Trophoblast cell (in vitro differentiated cells and primary cell): ENCODE results near the gene CAPZA2. TPM values are rescaled to one million over a fixed set of nuclear protein-coding genes. Genes with fewer than 3 reads are reported as not detected.
"Not testable (repeated sequence)": the region's sequence is repeated elsewhere in the genome, so short reads cannot be mapped to it uniquely, and the experiment has no call there.

Source experiments
- DNase-seq, 2 donors: peaks; one replicate each; pipeline ENCODE4 v3.0.0-alpha.2; 2016
- H2AFZ ChIP-seq: 2 replicates; pipeline ENCODE4 v1.6.1; 2013; ENCODE audit warnings: low read length, moderate library complexity, mild to moderate bottlenecking; ENCODE audit not compliant: insufficient read depth, poor library complexity
- H2AK5ac ChIP-seq: 2 replicates; pipeline ENCODE4 v1.6.1; 2013; ENCODE audit warnings: mild to moderate bottlenecking, low read length
- H2BK120ac ChIP-seq: 2 replicates; pipeline ENCODE4 v1.6.1; 2013; ENCODE audit warnings: low read length, mild to moderate bottlenecking, moderate library complexity; ENCODE audit not compliant: insufficient read depth, poor library complexity
- H2BK12ac ChIP-seq: 2 replicates; pipeline ENCODE4 v1.6.1; 2013; ENCODE audit warnings: mild to moderate bottlenecking, low read length, moderate library complexity
- H2BK5ac ChIP-seq: 2 replicates; pipeline ENCODE4 v1.6.1; 2013; ENCODE audit warnings: low read length, low read depth, moderate library complexity, mild to moderate bottlenecking; ENCODE audit not compliant: poor library complexity
- H3K14ac ChIP-seq: 2 replicates; pipeline ENCODE4 v1.6.1; 2013; ENCODE audit warnings: mild to moderate bottlenecking, low read length
- H3K18ac ChIP-seq: 2 replicates; pipeline ENCODE4 v1.6.1; 2013; ENCODE audit warnings: mild to moderate bottlenecking, low read length
- H3K23ac ChIP-seq: 2 replicates; pipeline ENCODE4 v1.6.1; 2013; ENCODE audit warnings: low read length
- H3K27ac ChIP-seq: 2 replicates; pipeline ENCODE4 v1.5.1; 2013; ENCODE audit warnings: low read depth, mild to moderate bottlenecking, inconsistent platforms, low read length, moderate library complexity
- H3K27me3 ChIP-seq: 2 replicates; pipeline ENCODE4 v1.6.1; 2013; ENCODE audit warnings: inconsistent platforms, mild to moderate bottlenecking, low read length, moderate library complexity; ENCODE audit not compliant: insufficient read depth
- H3K36me3 ChIP-seq, 2 experiments: 1 replicate in 1 of 2; 2 replicates in 1 of 2; pipeline ENCODE4 v1.6.1; 2013; ENCODE audit warnings: low read length in 2 of 2, mild to moderate bottlenecking in 2 of 2, moderate library complexity in 1 of 2; ENCODE audit not compliant: insufficient read depth in 2 of 2, control insufficient read depth in 1 of 2
- H3K4ac ChIP-seq: 2 replicates; pipeline ENCODE4 v1.6.1; 2013; ENCODE audit warnings: low read depth, mild to moderate bottlenecking, low read length, moderate library complexity
- H3K4me1 ChIP-seq, 2 experiments: 1 replicate in 1 of 2; 2 replicates in 1 of 2; pipeline ENCODE4 v1.6.1; 2013; ENCODE audit warnings: low read length in 2 of 2, mild to moderate bottlenecking in 2 of 2, moderate library complexity in 1 of 2; ENCODE audit not compliant: insufficient read depth in 2 of 2, control insufficient read depth in 1 of 2
- H3K4me2 ChIP-seq: 2 replicates; pipeline ENCODE4 v1.6.1; 2013; ENCODE audit warnings: inconsistent platforms, mild to moderate bottlenecking, low read length, moderate library complexity
- H3K4me3 ChIP-seq: 2 replicates; pipeline ENCODE4 v1.5.1; 2013; ENCODE audit warnings: mild to moderate bottlenecking, low read depth, low read length, inconsistent platforms
- H3K79me1 ChIP-seq: one replicate; pipeline ENCODE4 v1.6.1; 2013; ENCODE audit warnings: low read length
- H3K79me2 ChIP-seq: 2 replicates; pipeline ENCODE4 v1.6.1; 2013; ENCODE audit warnings: low read length, mild to moderate bottlenecking; ENCODE audit not compliant: control insufficient read depth, insufficient read depth, poor library complexity
- H3K9ac ChIP-seq: 2 replicates; pipeline ENCODE4 v1.6.1; 2013; ENCODE audit warnings: mild to moderate bottlenecking, low read length
- H3K9me3 ChIP-seq: 2 replicates; pipeline ENCODE4 v1.6.1; 2013; ENCODE audit warnings: low read depth, mild to moderate bottlenecking, control low read depth, inconsistent platforms, low read length; ENCODE audit not compliant: insufficient read depth
- H4K12ac ChIP-seq: 2 replicates; pipeline ENCODE4 v1.6.1; 2013; ENCODE audit warnings: low read depth, mild to moderate bottlenecking, low read length, moderate library complexity
- H4K8ac ChIP-seq: 2 replicates; pipeline ENCODE4 v1.6.1; 2013; ENCODE audit warnings: low read depth, mild to moderate bottlenecking, low read length, moderate library complexity
- H4K91ac ChIP-seq: one replicate; pipeline ENCODE4 v1.6.1; 2013; ENCODE audit warnings: low read depth, mild to moderate bottlenecking, low read length, moderate library complexity
- WGBS: extraction: QIAGEN DNeasy Blood & Tissue Kit; methylation state at CpG from one replicate; pipeline ENCODE4 v1.1.7; 2013; ENCODE audit warnings: missing lambda C conversion rate; ENCODE audit not compliant: insufficient read length, insufficient coverage; ENCODE audit errors: extremely low coverage; 5-methylcytosine and 5-hydroxymethylcytosine counted together
- polyA plus RNA-seq: library from polyadenylated mRNA; stranded (reverse); fragments of 200-250 nt; gene quantifications from 2 replicates; pipeline ENCODE4 v1.2.3, GENCODE V29; 2013

CAPZA2 gene
- 39.8 and 40.0 TPM in 2 replicates for polyA plus RNA-seq

- no peaks in the 10 kb centered on the region for H3K9me3 ChIP-seq
- WGBS = no CpG with 5 or more reads among the region's 80 CpGs
- peak within 1 kb of the TSS; percentile 81 for H2AFZ ChIP-seq
- H4K8ac ChIP-seq = peak within 1 kb of the TSS; percentile 94
- H3K27me3 ChIP-seq = no peaks in the 10 kb centered on the region
- no peak within 1 kb of the TSS for H2BK12ac ChIP-seq
- H3K18ac ChIP-seq = peak within 1 kb of the TSS; percentile 94
- H3K79me1 ChIP-seq = peaks cover 3% of the 10 kb centered on the region
- peak within 1 kb of the TSS; percentile 71 for H2BK5ac ChIP-seq
- H3K27ac ChIP-seq = peak within 1 kb of the TSS; percentile 79
- H4K12ac ChIP-seq = peak within 1 kb of the TSS; percentile 96
- H3K4ac ChIP-seq = peak within 1 kb of the TSS; percentile 73
- H3K4me2 ChIP-seq = peak within 1 kb of the TSS; percentile 98
- peak within 1 kb of the TSS; percentile 90 for H3K4me3 ChIP-seq
- peak; percentile 91 to 97 for DNase-seq
- H3K23ac ChIP-seq = no peak within 1 kb of the TSS
- H4K91ac ChIP-seq = peak within 1 kb of the TSS; percentile 91
- H2AK5ac ChIP-seq = peak within 1 kb of the TSS; percentile 62
- peak within 1 kb of the TSS; percentile 74 for H2BK120ac ChIP-seq
- H3K14ac ChIP-seq = peak within 1 kb of the TSS; percentile 89
- no peaks in the 10 kb centered on the region for H3K4me1 ChIP-seq
- H3K36me3 ChIP-seq = peaks cover 0 to 2% of the 10 kb centered on the region in 2 experiments
- H3K79me2 ChIP-seq = peaks cover 5% of the 10 kb centered on the region
- H3K9ac ChIP-seq = peak within 1 kb of the TSS; percentile 95
Observed at GRCh38 chr7:116862234-116862950, at the start of gene CAPZA2. TSS of gene CAPZA2 (plus strand) at chr7:116862587. CDS start at chr7:116862612, 25 bp downstream.

- Histone ChIP-seq H2BK12ac (no peak overlapping the region), H3K18ac (no peak overlapping the region), H3K9ac (no peak overlapping the region), H3K4me3 (no peak overlapping the region), H4K91ac (no peak overlapping the region), H3K79me2 (no peaks in the 10 kb centered on the region), H3K9me3 (no peaks in the 10 kb centered on the region), H3K23ac (no peak overlapping the region), H2AK5ac (no peak overlapping the region), H3K36me3 (no peaks in the 10 kb centered on the region), H2BK120ac (no peak overlapping the region), H3K4ac (no peak overlapping the region), H2BK5ac (no peak overlapping the region), H4K12ac (no peak overlapping the region), H3K27me3 (no peaks in the 10 kb centered on the region), H2AFZ (no peak overlapping the region), H3K4me2 (no peak overlapping the region), H4K8ac (no peak overlapping the region), H3K79me1 (no peaks in the 10 kb centered on the region), H3K4me1 (no peaks in the 10 kb centered on the region), H3K27ac (no peak overlapping the region), H3K14ac (no peak overlapping the region)
- no CpG with 5 or more reads among the region's 2 CpGs for WGBS
- no peak for DNase-seq
Observed at GRCh38 chr7:116812860-116813259, 49.5 kb upstream of the CAPZA2 start.

GRCh38 chr7:116813371-116813770, 49.0 kb upstream of the CAPZA2 start:
- H3K79me2 ChIP-seq, H3K9ac ChIP-seq, H3K4me3 ChIP-seq, H3K79me1 ChIP-seq, H3K14ac ChIP-seq, H3K27me3 ChIP-seq, H2AK5ac ChIP-seq, H3K36me3 ChIP-seq, H3K4me2 ChIP-seq, H3K18ac ChIP-seq, H4K8ac ChIP-seq, H2BK12ac ChIP-seq, H4K91ac ChIP-seq, H2AFZ ChIP-seq, H3K4me1 ChIP-seq, H3K27ac ChIP-seq, H3K9me3 ChIP-seq, H3K23ac ChIP-seq, H2BK120ac ChIP-seq, H2BK5ac ChIP-seq, H4K12ac ChIP-seq, H3K4ac ChIP-seq, DNase-seq: not testable (repeated sequence)
- WGBS = no CpG with 5 or more reads among the region's 3 CpGs

GRCh38 chr7:116815041-116815440, 47.3 kb upstream of the CAPZA2 start:
- no CpG with 5 or more reads among the region's 3 CpGs for WGBS
- no peak for DNase-seq
- no peak overlapping the region for H2BK5ac ChIP-seq

More at GRCh38 chr7:116815041-116815440, 47.3 kb upstream of the CAPZA2 start:
- no peak overlapping the region for H4K91ac ChIP-seq
- H2BK120ac ChIP-seq = no peak overlapping the region
- no peaks in the 10 kb centered on the region for H3K36me3 ChIP-seq
- H3K79me2 ChIP-seq = no peaks in the 10 kb centered on the region
- H3K9ac ChIP-seq = no peak overlapping the region
- no peak overlapping the region for H3K4ac ChIP-seq
- no peak overlapping the region for H2BK12ac ChIP-seq
- no peak overlapping the region for H3K18ac ChIP-seq
- H2AFZ ChIP-seq = no peak overlapping the region
- no peaks in the 10 kb centered on the region for H3K9me3 ChIP-seq
- no peak overlapping the region for H2AK5ac ChIP-seq
- H4K12ac ChIP-seq = no peak overlapping the region
- H3K4me1 ChIP-seq = no peaks in the 10 kb centered on the region
- no peaks in the 10 kb centered on the region for H3K79me1 ChIP-seq
- H4K8ac ChIP-seq = no peak overlapping the region
- no peak overlapping the region for H3K4me2 ChIP-seq
- H3K27ac ChIP-seq = no peak overlapping the region
- no peak overlapping the region for H3K23ac ChIP-seq
- no peak overlapping the region for H3K4me3 ChIP-seq
- H3K14ac ChIP-seq = no peak overlapping the region
- no peaks in the 10 kb centered on the region for H3K27me3 ChIP-seq
